Skeletal muscle tissue (tissue), 4 donors: ENCODE data around the gene LHFPL5. TPM values are rescaled to one million over a fixed set of nuclear protein-coding genes. Genes with fewer than 3 reads are reported as not detected.

ENCODE experiments used
- H3K27ac ChIP-seq: one replicate; pipeline ENCODE4 v1.7.0; 2013; ENCODE audit warnings: mild to moderate bottlenecking, low read depth, low read length, inconsistent platforms
- H3K27me3 ChIP-seq, 3 donors: one replicate each; pipeline ENCODE4 v1.7.0; 2013; ENCODE audit warnings: low read length in 3 of 3; ENCODE audit not compliant: control insufficient read depth in 3 of 3, insufficient read depth in 3 of 3
- H3K36me3 ChIP-seq, 3 donors: one replicate each; pipeline ENCODE4 v1.7.0; 2013; ENCODE audit warnings: low read length in 3 of 3; ENCODE audit not compliant: control insufficient read depth in 3 of 3, insufficient read depth in 3 of 3
- H3K4me1 ChIP-seq, 3 donors: one replicate each; pipeline ENCODE4 v1.7.0; 2013; ENCODE audit warnings: low read length in 3 of 3, mild to moderate bottlenecking in 3 of 3; ENCODE audit not compliant: control insufficient read depth in 3 of 3, insufficient read depth in 3 of 3
- H3K4me3 ChIP-seq, 3 donors: one replicate each; pipeline ENCODE4 v1.7.0; 2013; ENCODE audit warnings: low read length in 3 of 3
- H3K9ac ChIP-seq, 3 donors: one replicate each; pipeline ENCODE4 v1.7.0; 2013; ENCODE audit warnings: low read length in 3 of 3, mild to moderate bottlenecking in 3 of 3, moderate library complexity in 2 of 3, low read depth in 1 of 3
- H3K9me3 ChIP-seq, 3 donors: one replicate each; pipeline ENCODE4 v1.7.0; 2013; ENCODE audit warnings: low read length in 3 of 3; ENCODE audit not compliant: control insufficient read depth in 3 of 3
- total RNA-seq: library from RNA; depleted of rRNA; stranded (reverse); fragments of >200 nt; gene quantifications from one replicate; pipeline ENCODE4 v1.2.3, GENCODE V29; 2014
- donor health status: Osteomylitis.

LHFPL5 gene
- total RNA-seq, 1 donor from 2014 or later, result not detected

DNA sequence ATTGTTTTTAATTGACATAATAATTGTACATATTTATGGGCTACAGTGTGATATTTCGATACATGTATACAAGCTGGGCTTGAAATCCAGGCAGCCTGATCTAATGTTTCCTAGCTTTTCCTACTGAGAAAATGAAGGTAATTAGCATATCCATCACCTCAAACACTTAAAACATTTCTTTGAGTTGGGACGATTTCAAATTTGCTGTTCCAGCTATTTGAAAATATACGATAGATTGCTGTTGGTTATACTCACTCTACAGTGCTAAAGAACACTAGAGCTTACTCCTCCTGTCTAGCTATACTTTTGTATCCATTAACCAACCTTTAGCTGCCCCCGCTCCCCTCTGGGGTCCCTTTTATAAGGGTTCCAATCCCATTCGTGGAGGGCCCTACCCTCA is 4.7 kb downstream of the LHFPL5 start:
- Histone ChIP-seq H3K9ac (no peak overlapping the region), H3K36me3 (no peaks in the 10 kb centered on the region), H3K4me1 (peaks cover 0 to 9% (median 3%) of the 10 kb centered on the region in 3 donors), H3K27me3 (peaks cover 6 to 33% (median 18%) of the 10 kb centered on the region in 3 donors), H3K27ac (no peak overlapping the region), H3K9me3 (no peaks in the 10 kb centered on the region), H3K4me3 (no peak overlapping the region)

GRCh38 chr6:35810971-35811698 is 6.0 kb downstream of the LHFPL5 start:
- H3K4me1 ChIP-seq, result peaks cover 0 to 9% (median 3%) of the 10 kb centered on the region in 3 donors
- H3K4me3 ChIP-seq, result no peak overlapping the region
- peaks cover 0 to 27% (median 12%) of the 10 kb centered on the region in 3 donors for H3K27me3 ChIP-seq
- no peaks in the 10 kb centered on the region for H3K9me3 ChIP-seq
- H3K36me3 ChIP-seq, result no peaks in the 10 kb centered on the region
- no peak overlapping the region for H3K27ac ChIP-seq
- no peak overlapping the region for H3K9ac ChIP-seq

GRCh38 chr6:35811699-35811995 is 6.5 kb downstream of the LHFPL5 start:
- no peak overlapping the region for H3K27ac ChIP-seq
- no peak overlapping the region for H3K4me3 ChIP-seq
- no peaks in the 10 kb centered on the region for H3K36me3 ChIP-seq
- peaks cover 0 to 9% (median 3%) of the 10 kb centered on the region in 3 donors for H3K4me1 ChIP-seq
- H3K27me3 ChIP-seq, result peaks cover 0 to 25% (median 8%) of the 10 kb centered on the region in 3 donors
- no peaks in the 10 kb centered on the region for H3K9me3 ChIP-seq
- no peak overlapping the region for H3K9ac ChIP-seq

DNA sequence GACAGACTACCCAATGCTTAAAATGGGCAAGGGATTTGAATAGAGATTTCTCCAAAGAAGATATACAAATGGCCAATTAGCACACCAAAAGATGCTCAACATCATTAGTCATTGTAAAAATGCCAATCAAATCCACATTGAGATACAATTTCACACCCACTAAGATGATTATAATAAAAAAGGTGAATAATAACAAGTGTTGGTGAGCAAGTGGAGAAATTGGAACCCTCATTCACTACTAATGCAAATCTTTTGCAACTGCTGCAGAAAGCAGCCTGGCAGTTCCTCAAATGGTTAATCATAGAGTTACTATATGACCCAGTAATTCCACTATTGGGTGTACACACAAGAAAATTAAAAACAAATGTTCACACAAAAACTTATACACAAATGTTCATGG is 12.4 kb downstream of the LHFPL5 start:
- peaks cover 0 to 10% (median 4%) of the 10 kb centered on the region in 3 donors for H3K27me3 ChIP-seq
- no peak overlapping the region for H3K9ac ChIP-seq
- H3K9me3 ChIP-seq, result peaks cover 0 to 3% (median 0%) of the 10 kb centered on the region in 3 donors
- H3K36me3 ChIP-seq, result no peaks in the 10 kb centered on the region
- H3K27ac ChIP-seq, result no peak overlapping the region
- no peak overlapping the region for H3K4me3 ChIP-seq
- no peaks in the 10 kb centered on the region for H3K4me1 ChIP-seq

DNA sequence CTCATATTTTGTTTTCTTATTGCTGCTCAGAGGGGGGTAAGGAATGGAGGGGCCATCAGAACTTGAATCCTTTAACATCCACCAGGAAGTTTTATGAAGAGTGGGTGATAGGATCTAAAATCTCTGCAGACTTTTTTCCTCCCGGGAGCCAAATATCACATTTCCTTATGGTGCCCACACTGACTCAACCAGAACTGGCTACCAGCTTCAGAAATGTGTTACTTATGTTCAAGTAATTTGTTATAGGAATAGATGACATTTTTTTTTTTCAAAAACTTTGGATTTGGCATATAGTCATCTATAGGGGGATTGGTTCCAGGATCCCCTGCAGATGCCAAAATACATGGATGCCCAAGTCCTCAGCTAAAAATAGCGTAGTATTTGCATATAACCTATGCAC is 18.4 kb downstream of the LHFPL5 start:
- no peak overlapping the region for H3K9ac ChIP-seq
- no peak overlapping the region for H3K4me3 ChIP-seq
- H3K36me3 ChIP-seq, result no peaks in the 10 kb centered on the region
- H3K4me1 ChIP-seq, result no peaks in the 10 kb centered on the region
- peaks cover 0 to 2% (median 0%) of the 10 kb centered on the region in 3 donors for H3K9me3 ChIP-seq
- H3K27ac ChIP-seq, result no peak overlapping the region
- H3K27me3 ChIP-seq, result no peaks in the 10 kb centered on the region

DNA sequence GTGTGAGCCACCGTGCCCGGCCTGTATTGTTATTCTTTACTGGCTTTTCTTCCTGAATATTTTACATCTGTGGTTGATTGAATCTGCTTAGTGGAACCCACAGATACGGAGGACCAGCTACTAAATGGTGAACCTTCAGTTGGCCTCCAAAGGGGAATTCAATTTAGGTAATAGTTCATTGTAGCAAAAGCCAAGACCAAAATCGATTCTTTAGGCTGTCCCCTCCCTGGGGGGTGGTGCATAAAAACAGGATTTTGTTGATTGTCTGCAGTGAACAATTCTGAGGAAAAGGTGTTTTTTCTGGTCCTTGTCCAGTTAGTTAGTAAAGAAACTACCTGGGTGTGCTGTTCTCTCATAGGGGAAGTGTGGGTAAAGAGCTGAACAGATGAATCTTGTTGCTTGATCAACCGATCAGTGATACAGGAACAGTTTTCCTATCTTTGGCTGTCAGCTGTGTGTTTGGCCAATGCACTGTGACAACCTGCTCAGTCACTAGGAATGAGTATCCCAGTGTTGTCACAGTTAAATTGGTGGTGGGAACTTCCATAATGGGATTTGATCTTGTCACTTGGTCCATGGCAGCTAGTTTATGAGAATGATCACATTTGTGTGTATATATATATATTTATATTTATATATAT is 19.5 kb downstream of the LHFPL5 start:
- peaks cover 0 to 2% (median 0%) of the 10 kb centered on the region in 3 donors for H3K9me3 ChIP-seq
- H3K9ac ChIP-seq, result no peak overlapping the region
- no peaks in the 10 kb centered on the region for H3K27me3 ChIP-seq
- H3K36me3 ChIP-seq, result no peaks in the 10 kb centered on the region
- no peaks in the 10 kb centered on the region for H3K4me1 ChIP-seq
- no peak overlapping the region for H3K4me3 ChIP-seq
- no peak overlapping the region for H3K27ac ChIP-seq

DNA sequence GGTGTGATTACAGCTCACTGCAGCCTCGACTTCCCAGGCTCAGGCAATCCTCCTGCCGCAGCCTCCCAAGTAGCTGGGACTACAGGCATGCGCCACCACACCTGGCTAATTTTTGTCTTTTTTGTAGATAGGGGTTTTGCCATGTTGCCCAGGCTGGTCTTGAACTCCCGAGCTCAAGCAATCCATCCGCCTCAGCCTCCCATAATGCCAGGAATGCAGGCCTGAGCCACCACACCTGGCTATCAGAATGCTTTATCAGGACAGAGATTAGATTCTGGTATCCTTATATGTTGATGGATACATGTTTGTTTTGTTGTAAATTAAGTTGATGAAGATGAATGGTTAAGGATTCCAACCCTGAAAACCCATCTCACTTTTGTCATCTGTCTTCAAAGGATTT is 24.2 kb downstream of the LHFPL5 start:
- H3K4me1 ChIP-seq, result no peaks in the 10 kb centered on the region
- no peak overlapping the region for H3K4me3 ChIP-seq
- H3K36me3 ChIP-seq, result peaks cover 0 to 5% (median 0%) of the 10 kb centered on the region in 3 donors
- H3K27me3 ChIP-seq, result no peaks in the 10 kb centered on the region
- H3K9me3 ChIP-seq, result peaks cover 0 to 2% (median 0%) of the 10 kb centered on the region in 3 donors
- no peak overlapping the region for H3K9ac ChIP-seq
- no peak overlapping the region for H3K27ac ChIP-seq

- no peak overlapping the region for H3K4me3 ChIP-seq
- H3K27ac ChIP-seq, result no peak overlapping the region
- no peaks in the 10 kb centered on the region for H3K9me3 ChIP-seq
- no peak overlapping the region for H3K9ac ChIP-seq
- H3K27me3 ChIP-seq, result no peaks in the 10 kb centered on the region
- no peaks in the 10 kb centered on the region for H3K4me1 ChIP-seq
- peaks cover 0 to 12% (median 11%) of the 10 kb centered on the region in 3 donors for H3K36me3 ChIP-seq
Observed at GRCh38 chr6:35831257-35832007, 26.3 kb downstream of the LHFPL5 start.

GRCh38 chr6:35833536-35833935 is 28.4 kb downstream of the LHFPL5 start:
- H3K9ac ChIP-seq, result no peak overlapping the region
- H3K36me3 ChIP-seq, result peaks cover 5 to 14% (median 12%) of the 10 kb centered on the region in 3 donors
- H3K9me3 ChIP-seq, result no peaks in the 10 kb centered on the region
- no peak overlapping the region for H3K4me3 ChIP-seq
- no peaks in the 10 kb centered on the region for H3K27me3 ChIP-seq
- H3K4me1 ChIP-seq, result no peaks in the 10 kb centered on the region
- no peak overlapping the region for H3K27ac ChIP-seq

DNA sequence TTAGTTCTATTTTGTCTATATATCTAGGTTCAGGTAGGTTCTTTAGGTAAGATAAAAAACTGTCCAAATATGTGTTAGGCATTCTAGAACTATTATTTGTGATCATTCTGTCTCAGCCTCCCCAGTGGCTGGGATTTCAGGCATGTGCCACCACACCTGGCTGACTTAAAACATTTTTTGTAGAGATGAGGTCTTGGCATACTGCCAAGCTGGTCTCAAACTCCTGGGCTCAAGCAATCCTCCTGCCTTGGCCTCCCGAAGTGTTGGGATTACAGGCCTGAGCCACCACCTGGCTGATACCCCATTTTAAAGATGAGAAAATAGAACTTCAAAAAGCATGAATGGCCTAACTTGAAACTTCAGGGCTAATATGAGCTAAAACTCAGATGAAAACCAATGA is 33.9 kb downstream of the LHFPL5 start:
- H3K4me1 ChIP-seq, result no peaks in the 10 kb centered on the region
- no peak overlapping the region for H3K27ac ChIP-seq
- H3K9ac ChIP-seq, result no peak overlapping the region
- no peaks in the 10 kb centered on the region for H3K27me3 ChIP-seq
- peaks cover 5 to 23% (median 12%) of the 10 kb centered on the region in 3 donors for H3K36me3 ChIP-seq
- no peak overlapping the region for H3K4me3 ChIP-seq
- no peaks in the 10 kb centered on the region for H3K9me3 ChIP-seq
